DMS 273 (cell line): ENCODE results near the gene CRTAP.
"Not testable (repeated sequence)": the region's sequence is repeated elsewhere in the genome, so short reads cannot be mapped to it uniquely, and the experiment has no call there.

Experiments
- DNase-seq: peaks from one replicate; lab custom pipeline; 2025; ENCODE audit not compliant: unreplicated experiment; lab: John Stamatoyannopoulos, UW

Gene CRTAP

DNA sequence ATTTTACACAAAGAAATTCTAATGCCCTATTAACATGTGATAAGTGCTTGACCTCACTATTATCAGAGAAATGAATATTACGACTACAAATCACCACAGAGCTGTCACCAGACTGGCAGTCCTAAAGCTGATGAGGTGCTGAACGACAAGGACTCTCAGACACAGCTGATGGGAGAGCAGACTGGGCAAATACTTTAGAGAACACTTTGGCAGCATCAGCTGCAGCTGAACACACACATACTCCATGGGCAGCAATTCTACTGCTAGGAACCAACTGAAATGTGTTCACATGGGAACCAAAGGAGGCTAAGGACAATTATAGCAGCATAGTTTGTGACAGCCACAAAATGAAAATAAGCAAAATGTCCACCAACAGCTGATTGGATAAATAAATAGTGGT is 59.3 kb downstream of the CRTAP start:
- DNase-seq: no peak

DNA sequence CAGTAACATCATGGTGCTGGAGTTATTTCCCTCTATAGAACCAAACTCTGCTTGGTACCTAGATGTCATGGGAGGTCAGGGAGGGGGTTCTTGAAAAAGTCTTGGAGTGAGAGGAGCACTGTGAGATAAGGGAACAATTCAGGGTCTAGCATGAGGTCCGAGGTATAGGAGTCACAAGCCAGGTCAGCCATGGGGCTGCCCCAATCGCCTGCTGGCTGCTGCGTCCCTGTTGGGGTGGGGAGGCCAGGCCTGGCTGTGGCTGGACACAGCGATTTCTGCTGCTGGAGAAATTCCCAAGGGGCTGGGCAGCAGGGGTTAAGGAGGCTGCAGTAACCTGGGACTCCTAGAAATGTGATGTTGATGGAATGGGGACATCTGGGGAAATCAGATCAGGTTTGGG is 59.9 kb downstream of the CRTAP start:
- DNase-seq: no peak

DNA sequence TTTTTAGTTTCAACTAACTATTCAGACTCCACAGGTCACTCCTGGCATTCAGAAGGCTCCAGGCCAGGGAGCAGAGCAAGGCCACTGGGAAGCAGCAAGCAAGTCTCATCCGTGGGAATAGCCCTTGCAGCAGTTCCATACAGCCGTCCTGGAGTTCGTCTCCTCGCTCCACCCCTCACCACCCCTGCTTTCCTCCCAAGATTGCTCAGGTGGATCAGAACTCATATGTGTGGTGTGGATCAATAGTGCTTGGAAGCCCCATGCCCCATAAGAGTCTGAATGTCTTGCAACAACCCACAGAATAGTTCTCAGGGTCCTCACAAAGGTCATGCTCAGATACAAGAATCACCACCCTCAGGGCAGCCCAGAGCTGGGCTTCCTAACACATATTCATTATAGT is 60.3 kb downstream of the CRTAP start:
- no peak for DNase-seq

DNA sequence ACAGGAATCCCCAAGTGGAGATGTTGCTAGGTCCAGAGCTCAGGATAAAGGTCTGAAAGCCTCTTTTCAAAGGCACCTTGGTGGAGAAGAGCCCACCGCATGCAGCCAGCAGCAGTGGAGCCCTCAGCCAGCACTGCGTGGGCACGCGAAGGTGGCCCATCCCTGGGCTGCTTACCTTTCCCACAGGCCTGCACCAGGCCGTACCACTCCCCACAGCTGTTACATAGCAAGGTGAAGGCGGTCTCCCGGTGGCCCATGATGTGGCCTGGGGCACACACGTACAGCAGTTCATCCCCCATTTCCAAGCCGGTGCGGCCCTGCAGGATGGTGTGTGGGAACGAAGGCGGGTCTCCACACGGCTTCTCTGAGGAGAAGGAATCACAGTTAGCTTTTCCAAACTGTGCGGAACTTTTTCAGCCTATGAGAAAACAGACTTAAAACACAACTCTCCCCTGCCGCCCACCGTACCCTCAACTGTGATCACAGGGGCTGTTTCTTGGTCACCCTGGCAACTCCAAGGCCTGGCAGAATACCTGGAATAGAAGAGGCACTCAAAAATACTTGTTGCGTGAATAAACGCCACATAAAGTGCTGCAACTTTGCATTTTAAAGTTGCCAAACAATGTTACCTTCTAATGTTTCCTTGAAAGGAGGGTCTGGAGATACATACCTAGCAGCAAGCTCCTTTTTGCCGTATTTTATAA is 61.0 kb downstream of the CRTAP start:
- no peak for DNase-seq

DNA sequence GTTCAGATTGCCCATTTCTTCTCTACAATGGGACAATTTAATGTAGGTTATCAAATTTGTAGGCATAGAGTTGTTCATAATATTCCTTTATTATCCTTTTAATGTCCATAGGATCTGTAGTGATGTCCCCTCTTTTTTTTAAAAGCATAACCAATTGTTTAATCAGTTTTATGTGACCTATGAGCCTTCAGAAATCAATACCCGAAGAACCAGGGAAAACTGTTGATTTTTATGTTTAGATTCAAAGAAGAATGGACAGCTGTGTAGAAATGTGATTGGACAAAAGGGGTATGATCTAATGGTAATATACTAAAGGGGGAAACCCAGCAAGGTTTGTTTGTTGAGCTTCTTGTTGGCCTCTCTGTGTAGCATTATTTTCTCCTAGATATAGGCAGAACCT is 65.3 kb downstream of the CRTAP start:
- no peak for DNase-seq

DNA sequence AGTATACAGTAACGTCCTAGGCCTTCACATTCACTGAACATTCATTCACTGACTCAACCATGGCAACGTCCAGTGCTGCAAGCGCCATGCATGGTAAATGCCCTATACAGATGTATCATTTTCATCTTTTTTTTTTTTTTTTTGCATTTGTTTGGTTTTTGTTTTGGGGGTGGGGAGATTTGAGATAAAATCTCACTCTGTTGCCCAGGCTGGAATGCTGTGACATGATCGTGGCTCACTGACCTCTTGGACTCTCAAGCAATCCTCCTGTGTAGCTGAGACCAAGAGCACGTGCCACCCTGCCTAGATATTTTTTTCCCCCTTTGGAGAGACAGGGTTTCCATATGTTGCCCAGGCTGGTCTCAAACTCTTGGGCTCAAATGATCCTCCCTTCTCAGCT is 67.4 kb downstream of the CRTAP start:
- no peak for DNase-seq

DNA sequence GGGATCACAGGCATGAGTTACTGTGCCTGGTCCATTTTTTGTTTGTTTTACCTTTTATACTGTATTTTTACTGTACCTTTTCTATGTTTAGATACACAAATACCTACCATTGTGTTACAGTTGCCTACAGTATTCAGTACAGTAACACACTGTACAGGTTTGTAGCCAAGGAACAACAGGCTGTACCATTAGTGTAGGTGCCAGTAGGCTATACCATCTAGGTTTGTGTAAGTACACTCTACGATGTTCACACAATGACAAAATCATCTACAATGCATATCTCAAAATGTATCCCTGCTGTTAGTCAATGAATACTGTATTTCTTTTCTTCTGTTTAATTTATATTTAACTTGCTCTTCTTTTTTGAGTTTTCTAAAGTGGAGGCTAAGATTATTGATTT is 67.8 kb downstream of the CRTAP start:
- DNase-seq: not testable (repeated sequence)

DNA sequence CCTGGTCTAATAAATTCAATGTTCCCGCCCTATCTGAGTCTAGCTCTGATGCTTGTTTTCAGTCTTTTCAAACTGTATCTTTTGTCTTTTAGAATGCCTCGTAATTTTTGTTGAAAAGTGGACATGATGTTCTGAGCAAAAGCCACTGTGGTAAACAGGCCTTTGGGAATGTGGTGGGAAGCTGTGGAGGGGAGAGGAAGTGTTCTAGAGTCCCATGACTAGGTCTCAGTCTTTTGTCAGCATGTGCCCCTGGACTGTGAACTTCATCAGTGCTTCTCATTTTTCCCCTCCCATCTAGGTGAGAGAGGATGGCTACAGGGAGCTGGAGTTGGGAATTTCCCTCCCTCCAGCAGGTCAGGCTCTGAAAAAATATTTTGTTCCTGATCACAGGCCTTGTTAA is 71.0 kb downstream of the CRTAP start:
- no peak for DNase-seq

DNA sequence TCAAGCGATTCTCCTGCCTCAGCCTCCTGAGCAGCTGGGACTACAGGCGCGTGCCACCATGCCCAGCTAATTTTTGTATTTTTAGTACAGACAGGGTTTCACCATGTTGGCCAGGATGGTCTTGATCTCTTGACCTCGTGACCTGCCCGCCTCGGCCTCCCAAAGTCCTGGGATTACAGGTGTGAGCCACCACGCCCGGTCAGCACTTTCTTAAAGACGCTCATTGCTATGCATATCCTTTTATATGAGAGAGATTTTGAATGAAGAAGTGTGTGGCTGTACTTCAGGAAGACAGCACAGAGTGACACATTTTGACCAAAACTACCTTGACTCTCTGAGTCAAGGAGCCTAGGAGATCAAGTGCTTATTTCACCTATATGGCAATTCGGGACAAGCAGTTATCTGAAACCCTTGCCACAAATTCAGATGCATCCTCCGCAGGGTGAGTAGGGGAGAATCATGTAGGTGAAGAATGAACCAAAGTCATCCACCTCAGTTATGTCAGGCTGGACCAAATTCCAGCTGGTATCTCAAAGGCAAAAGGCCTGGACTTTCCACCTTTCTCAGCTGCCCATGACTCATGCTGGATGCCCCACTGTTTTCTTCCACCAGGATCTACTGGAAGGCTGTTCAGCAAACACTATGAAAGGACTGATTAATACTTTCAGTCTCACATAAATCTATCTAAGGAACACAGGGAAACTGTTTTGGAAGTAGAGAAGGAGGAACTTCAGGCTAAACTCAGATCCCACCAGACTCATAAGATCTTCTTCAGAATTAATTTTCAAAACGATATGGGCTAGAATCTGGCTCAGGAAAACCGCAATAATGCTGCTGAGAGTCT is 72.9 kb downstream of the CRTAP start:
- no peak for DNase-seq

DNA sequence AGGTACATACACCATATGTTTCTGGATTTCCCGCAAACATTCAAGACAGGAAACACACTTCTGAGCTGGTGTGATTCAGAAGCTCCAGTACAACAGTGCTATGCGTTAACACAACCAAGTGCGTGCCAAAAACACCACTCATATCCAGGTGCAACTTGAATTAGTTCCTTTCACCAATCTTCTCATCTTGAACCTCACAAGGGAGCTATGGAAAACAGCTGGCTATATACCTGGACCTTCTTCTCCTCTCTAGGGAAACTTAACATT is 73.5 kb downstream of the CRTAP start:
- no peak for DNase-seq

DNA sequence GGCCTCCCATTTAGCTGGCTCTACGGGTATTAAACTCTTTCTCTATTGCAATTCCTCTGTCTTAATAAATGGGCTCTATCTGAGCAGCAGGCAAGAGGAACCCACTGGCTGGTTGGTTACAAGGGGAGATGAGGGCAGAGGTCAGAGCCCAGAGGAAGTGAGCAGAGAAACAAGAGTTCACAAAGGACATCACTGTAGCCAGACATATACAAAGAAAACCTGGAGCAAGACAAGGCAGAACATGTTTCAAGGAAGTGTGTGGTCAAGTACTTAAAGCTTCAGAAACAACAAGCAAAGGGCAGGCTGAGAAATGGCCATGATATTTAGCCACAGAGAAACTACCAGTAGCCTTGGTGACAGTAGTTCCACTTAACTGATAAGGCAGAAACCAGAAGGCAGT is 80.5 kb downstream of the CRTAP start:
- no peak for DNase-seq

DNA sequence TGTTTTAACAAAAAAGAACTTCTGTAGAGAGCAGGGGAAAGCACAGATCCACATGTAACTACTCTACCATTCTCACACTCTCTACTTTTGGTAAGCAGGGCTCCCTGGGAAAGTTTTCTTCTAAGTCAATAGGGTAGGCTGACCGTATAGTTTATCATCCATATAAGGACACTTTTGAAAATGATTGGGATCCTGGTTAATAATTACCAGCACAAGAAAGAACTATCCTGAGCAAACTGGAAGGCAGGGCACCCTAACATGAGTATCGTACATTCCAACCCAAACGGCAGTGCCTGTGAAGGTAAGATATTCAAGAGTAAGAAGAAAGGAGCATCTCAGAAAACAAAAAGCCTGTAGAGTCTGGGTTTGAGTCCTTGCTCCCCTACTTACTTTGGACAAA is 82.7 kb downstream of the CRTAP start:
- DNase-seq: no peak
